ENCODE results near the gene MRPL20.
A peak's percentile ranks its signal among the peaks of the same experiment; 100 is the strongest.
"Not testable (repeated sequence)": the region's sequence is repeated elsewhere in the genome, so short reads cannot be mapped to it uniquely, and the experiment has no call there.

MRPL20 gene

GRCh38 chr1:1418464-1419362 lies 11.6 kb upstream of the MRPL20 start:
- no peak overlapping the region for H3K4me3 ChIP-seq (replicated peaks; ENCODE audit: low read depth, low read length)
- TF ChIP-seq CTCF (IDR thresholded peaks at IDR 0.05; ENCODE audit: low read depth, low read length, missing control alignments), result no peak

GRCh38 chr1:1417825-1418463 lies 10.9 kb upstream of the MRPL20 start:
- not testable (repeated sequence) for H3K4me3 ChIP-seq (replicated peaks; ENCODE audit: low read depth, low read length); DNase-seq (ENCODE audit: extremely low read depth, low read depth)

More at GRCh38 chr1:1418464-1419362, 11.6 kb upstream of the MRPL20 start:
- no peak for DNase-seq (ENCODE audit: extremely low read depth, low read depth)

- H3K4me3 ChIP-seq (replicated peaks; ENCODE audit: low read depth, low read length), result not testable (repeated sequence)
These were observed 10.3 kb upstream of the MRPL20 start for GRCh38 chr1:1417396-1417795.

GRCh38 chr1:1415751-1416150 lies 8.7 kb upstream of the MRPL20 start:
- DNase-seq (ENCODE audit: extremely low read depth, low read depth), result no peak
- no peak overlapping the region for H3K4me3 ChIP-seq (replicated peaks; ENCODE audit: low read depth, low read length)
- no peak for TF ChIP-seq CTCF (IDR thresholded peaks at IDR 0.05; ENCODE audit: low read depth, low read length, missing control alignments)

More at GRCh38 chr1:1417396-1417795, 10.3 kb upstream of the MRPL20 start:
- not testable (repeated sequence) for DNase-seq (ENCODE audit: extremely low read depth, low read depth)

GRCh38 chr1:1412311-1412902 lies 5.3 kb upstream of the MRPL20 start:
- H3K4me3 ChIP-seq (replicated peaks; ENCODE audit: low read depth, low read length), result not testable (repeated sequence)

GRCh38 chr1:1411626-1412025 lies 4.5 kb upstream of the MRPL20 start:
- no peak for TF ChIP-seq CTCF (IDR thresholded peaks at IDR 0.05; ENCODE audit: low read depth, low read length, missing control alignments)
- DNase-seq (ENCODE audit: extremely low read depth, low read depth), result no peak
- H3K4me3 ChIP-seq (replicated peaks; ENCODE audit: low read depth, low read length), result no peak overlapping the region

More at GRCh38 chr1:1412311-1412902, 5.3 kb upstream of the MRPL20 start:
- not testable (repeated sequence) for DNase-seq (ENCODE audit: extremely low read depth, low read depth)

- H3K4me3 ChIP-seq (replicated peaks; ENCODE audit: low read depth, low read length); DNase-seq (ENCODE audit: extremely low read depth, low read depth): not testable (repeated sequence)
These were observed 3.1 kb upstream of the MRPL20 start for GRCh38 chr1:1410238-1410637.

- peak overlapping the region; percentile 96 for H3K4me3 ChIP-seq (replicated peaks; ENCODE audit: low read depth, low read length)
- TF ChIP-seq CTCF (IDR thresholded peaks at IDR 0.05; ENCODE audit: low read depth, low read length, missing control alignments), result no peak
- DNase-seq (ENCODE audit: extremely low read depth, low read depth), result no peak
These were observed 684 bp upstream of the MRPL20 start for GRCh38 chr1:1407636-1408318.
